HG03432 (cell line): ENCODE measurements around the gene TNNI3K.

Experiments used
- ATAC-seq: cut with Tn5 transposase; IDR thresholded peaks from one replicate; pipeline ENCODE4 v1.9.1; 2021; ENCODE audit warnings: mild to moderate bottlenecking, moderate library complexity; ENCODE audit not compliant: unreplicated experiment

TNNI3K gene

DNA sequence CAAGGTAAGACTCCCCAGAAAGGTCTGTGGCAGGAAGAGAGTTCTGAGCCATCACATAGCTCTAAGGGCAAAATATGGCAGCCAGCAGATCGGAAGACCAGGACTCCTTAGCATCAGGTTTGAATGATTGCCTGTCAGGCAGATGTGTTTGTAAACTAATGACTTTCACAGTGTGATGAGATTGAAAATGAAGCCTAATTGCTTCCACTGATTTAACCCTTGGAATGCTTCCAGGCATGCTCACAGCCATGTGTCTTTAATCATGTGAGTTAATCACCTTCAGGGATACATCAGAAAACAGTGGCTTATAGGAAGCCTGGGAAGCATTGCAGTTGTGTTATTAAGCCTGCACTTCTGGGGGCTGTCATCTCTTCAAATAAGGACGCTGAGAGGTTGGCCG is 194.4 kb downstream of the TNNI3K start:
- no peak for ATAC-seq

DNA sequence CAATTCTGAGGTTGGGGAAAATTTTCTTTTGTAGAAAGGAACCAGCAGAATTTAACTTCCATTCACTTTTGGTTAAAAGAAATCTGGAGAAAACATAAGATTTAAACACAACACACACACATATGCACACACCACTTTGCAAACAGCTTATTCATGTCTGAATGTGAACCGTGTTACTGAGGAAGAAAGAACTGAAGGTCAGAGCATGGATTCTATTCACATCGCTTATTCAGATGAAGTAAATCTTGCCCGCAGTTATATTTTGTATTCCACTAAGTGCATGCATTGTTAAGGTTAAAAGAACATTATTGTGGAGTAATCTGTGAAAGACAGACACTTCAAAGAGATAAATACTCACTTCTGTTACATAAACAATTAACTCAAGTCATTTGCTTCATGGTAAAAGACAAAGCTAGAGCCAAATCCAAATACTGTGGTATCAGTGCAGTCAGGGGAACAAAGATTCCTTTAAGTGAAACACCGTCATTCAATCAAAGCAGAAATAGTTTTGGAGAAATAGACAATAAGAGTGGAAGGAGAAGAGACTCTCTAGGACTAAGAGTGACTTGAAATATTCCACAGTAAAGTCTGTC is 195.3 kb downstream of the TNNI3K start:
- no peak for ATAC-seq

DNA sequence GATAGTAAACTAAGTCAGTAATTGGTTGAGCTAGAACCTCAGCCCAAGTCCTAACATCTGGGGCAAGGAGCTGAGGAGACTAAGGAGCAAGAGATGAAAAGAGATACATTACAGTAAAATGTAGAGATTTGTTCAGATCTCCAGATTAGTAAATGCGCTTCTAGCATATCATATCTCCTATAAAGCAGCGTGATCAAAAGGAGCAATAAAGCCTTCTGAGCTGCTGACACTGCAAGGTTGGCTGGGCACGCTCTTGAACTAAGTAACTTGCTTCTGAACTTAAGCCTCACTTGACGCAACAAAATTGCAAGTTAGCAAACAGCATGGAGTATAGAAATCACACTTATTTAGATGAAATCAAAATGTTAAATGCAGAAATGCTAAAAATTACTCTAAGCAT is 196.3 kb downstream of the TNNI3K start:
- ATAC-seq = no peak

DNA sequence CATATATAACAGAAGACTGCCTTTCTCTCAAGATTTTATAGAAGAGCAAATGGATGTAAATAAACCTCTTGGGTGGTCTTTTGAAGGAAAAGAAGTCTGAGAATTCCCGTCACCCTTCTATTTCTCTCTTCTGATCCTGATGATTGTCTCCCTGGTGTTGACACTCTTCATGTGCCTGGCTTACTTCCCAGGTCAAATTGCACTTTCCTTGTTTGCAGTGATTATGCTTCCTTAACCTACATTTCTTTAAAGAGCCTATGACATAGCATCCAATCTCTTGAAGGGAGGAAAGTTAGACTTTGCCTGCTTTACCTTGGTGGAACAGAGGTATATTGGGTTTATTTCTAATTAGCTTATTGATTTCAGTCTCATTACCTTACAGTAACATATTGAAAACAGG is 197.1 kb downstream of the TNNI3K start:
- no peak for ATAC-seq

DNA sequence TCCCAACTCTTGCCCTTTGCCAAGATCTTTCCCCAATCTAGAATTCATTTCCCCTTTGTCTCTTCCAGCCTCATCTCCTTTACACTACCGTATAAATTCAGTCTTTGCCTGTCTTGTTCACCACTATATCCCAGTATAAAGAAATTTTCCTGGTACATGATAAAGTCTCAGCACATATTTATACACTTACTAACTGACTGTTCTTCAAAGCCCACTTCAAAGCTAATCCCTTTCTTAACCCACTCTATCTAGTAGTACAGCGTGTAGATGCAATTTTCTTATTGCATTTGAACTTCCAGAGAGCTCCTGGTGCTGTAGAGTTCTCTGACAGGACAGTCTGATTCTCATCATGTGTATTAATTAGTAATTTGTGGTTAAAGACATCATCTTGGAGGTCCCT is 199.1 kb downstream of the TNNI3K start:
- no peak for ATAC-seq

DNA sequence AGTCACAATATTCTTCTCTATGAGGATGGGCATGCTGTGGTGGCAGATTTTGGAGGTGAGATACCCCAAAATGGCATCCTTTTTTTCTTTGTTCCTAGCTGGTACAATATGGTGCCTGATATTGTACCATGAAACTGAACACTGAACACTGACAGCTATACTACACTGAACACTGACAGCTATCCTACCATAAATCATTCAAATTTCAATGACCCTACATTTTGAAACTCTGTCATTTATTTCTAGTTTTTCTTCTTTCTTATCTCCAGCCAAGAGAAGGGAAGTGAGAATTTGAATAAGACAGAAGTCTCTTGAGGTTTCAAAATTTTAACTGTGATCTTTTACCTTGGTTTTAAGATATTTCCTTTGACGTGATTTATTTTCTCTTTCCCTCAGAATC is 200.9 kb downstream of the TNNI3K start:
- ATAC-seq = peak; percentile 81

DNA sequence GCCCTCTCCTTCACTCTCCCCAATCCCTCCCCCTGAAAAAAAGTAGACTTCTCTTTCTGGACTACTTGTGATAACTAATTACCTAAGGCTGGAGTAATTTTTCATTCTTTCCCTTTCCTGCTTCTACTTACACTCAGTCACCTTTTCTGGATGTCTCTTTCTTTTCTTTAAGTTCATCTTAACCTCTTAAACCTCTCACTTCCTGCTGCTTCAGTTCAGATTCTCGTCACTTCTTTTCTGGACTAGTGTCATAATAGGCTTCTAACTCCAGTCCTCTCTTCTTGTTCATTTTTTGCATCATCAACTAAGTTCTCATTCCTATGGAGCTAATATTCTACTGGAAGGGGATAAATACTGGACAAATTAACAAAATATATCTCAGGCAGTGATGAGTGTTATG is 201.8 kb downstream of the TNNI3K start:
- ATAC-seq = no peak

DNA sequence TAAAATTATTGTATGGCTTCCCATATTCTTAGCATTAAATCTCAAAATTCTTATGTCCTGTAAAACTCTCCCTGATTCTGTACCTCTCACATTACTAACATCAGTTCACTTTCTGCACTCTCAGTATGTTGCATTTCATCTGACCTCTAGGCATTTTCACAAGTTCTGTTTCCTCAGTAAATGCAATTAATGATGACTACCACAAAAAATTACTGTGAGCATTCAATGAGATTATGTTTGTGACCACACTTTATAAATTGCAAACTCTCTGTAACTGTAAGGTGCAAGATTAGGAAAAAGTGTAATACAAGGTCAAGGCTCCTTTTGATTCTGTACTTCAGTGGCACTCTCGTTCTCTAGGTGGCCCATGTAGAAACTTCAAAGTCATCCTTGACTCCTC is 216.8 kb downstream of the TNNI3K start:
- ATAC-seq = no peak

DNA sequence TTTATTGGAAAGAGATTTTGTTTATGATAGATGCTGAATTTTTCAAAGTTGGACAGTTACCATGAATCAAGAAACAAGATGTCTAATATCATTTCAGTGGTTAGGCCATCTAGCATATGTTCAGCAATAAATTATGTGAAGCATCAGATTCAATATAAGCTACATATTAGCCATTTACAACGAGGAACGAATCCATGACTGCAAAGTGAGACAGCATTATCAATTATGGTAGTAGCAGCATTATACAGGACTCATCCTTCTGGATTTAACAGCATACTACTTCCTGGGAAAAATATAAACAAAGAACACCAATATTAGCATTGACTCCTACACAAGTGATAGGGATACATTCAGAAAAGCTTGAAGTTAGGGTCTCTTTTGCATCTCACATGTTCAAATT is 218.1 kb downstream of the TNNI3K start:
- no peak for ATAC-seq

DNA sequence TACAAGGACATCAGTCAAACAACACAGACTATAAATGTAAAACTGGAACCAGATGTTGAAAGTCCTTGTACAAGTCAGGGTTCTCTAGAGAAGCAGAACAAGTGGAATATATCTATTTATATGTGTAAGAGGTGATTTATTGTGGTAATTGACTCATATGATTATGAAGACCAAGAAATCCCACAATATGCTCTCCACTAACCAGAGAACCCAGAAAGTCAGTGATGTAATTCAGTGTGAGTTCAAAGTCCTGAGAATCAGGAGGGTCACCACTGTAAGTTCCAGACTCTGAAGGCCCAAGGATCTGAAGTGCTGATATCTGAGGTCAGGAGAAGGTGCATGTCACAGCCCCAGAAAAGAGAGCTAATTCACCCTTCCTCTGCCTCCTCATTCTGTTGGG is 220.2 kb downstream of the TNNI3K start:
- ATAC-seq = no peak

DNA sequence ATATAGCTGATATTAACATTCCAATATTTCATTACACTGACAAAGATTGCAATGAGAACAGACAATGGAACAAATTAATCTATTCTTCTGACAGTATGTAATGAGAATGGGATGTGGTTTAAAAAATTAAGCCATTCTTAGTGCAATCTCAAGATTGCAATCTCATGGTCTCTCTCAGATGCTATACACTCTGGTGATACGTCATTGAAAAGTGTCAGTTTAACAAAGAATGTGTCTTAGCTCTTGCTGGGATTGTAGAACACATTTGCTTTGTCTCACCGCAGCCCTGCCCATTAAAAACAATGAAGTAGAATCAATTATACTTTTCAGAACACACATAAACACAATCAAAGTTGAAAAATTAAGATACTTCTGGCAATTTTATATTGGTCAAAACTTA is 222.1 kb downstream of the TNNI3K start:
- no peak for ATAC-seq

DNA sequence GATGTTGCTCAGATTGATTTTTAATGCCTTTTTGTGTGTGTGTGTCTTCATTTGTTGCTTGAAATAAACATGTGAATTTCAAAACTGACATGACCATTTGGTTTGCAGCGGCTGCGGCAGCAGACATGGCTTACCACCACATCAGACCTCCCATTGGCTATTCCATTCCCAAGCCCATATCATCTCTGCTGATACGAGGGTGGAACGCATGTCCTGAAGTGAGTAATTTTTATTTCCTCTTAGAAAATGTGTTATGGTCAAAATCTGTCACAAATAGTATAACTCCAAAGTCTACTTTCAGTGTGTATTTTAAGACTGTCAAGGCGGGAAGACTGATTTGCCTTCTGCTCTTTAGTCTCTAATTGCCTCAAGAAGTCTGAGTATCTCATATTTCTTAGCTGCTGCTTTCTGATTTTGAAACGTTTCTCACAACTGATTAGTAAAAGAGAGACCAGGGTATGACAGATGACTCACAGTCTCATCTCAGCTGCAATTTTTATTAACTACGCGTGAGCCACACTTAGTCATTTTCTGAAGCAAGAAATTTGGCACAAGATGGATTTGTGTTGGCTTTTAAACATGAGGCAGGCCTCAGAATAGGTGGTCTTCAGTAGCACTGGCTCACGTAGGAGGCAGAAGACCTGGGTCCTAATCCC is 228.3 kb downstream of the TNNI3K start:
- peak; percentile 95 for ATAC-seq

DNA sequence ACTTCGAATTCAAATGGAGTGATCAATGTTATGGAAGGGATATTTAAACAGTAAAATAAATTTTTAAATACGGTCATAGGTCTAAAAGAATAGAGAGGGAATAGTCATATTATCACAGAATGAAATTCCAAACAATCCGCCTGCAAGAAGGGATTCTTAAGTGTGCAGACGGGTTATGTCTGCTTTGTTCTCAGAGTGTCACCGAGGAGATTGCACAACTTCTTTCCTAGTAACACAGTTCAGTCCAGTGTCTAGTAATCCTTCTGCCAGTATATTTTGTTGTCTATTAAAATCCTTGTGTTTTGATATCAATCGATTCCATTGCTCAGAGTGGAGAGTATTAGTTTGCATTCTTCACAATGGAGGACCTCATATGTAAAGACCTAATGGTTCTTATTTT is 228.8 kb downstream of the TNNI3K start:
- ATAC-seq = no peak

DNA sequence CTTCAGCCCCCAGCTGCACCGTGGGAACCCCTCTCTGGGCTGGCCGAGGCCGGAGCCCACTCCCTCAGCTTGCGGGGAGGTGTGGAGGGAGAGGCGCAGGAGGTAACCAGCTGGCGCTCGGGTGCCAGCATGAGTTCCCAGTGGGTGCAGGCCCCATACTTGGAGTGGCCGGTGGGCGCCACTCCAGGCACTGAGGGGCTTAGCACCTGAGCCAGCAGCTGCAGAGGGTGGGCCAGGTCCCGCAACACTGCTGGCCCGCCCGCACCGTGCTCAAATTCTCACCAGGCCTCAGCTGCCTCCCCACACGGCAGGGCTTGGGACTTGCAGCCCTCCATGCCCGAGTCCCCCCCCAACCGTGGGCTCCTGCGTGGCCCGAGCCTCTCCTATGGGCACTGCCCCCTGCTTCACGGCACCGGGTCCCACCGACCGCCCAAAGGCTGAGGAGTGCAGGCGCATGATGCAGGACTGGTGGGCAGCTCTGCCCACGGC is 230.1 kb downstream of the TNNI3K start:
- ATAC-seq = no peak

DNA sequence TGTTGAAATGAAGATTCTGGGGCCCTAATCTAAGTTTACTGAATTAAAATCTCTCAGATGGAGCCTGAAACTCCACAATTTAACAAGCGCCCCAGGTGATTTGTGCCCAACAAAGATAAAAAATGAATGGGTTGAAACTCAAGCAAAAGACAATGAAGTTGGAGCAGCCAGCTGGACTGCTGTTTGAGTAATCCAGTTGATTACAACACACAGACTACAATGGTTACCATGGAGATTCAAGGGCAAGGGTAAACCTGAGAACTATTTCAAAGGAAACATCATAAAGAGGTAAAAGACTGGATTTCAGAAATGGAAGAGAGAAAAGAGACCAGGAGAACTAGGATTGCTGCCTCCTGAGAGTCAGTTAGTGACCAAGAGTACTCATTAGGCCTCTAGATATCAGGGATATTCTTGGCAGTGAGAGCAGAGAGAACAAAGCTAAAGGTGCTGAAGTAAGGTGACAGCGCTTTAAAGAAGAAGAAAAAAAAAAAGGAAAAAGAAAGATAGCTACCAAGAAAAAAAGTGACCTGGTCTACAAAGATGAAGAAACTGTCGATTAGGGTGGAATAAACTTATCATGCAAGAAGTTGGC is 232.7 kb downstream of the TNNI3K start:
- ATAC-seq = no peak

DNA sequence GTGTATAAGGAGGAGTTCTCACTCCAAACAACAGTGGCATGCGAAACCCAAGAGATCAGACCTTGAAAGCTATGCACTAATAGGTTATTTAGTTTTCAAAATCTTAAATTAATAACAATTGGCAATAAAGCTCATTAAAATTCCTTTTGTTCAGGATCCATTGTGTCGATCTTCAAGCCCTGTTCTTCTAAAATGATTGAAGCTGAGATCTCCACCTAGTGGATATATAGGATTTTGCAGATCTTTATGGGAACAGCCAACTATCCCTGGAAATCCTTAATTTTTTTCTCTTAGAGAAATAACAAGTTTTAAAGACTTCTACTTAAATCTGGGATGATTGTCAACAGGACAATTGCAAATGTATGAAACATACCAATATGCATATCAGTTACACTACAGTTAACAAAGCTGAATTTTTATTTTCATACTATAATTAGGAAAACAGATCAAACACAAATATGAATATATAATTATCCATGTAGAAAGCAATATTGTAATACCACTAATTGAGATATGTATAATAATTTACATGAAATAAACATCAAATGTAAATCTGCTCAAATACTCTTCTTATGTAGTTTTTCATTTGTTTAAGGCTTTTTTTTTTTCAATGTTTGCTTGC is 233.9 kb downstream of the TNNI3K start:
- peak; percentile 63 for ATAC-seq

DNA sequence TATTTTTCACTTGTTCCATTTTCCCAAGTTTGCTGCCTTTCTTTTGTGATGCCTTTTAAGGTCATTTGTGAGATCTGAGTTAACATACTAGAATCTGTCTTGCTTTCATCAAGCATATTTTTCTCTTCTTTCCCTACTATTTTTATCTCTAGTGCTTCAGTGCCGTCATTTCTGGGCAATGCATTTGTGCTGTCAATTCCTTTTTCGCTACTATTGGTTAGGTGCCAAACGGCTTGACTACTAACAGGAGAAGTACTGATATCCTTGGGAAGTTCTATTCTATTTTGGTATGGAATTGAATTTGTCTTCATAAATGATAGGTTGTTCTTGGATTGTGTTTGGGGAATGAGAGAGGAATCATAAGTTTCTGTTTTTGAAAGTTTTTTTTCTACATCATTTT is 235.1 kb downstream of the TNNI3K start:
- ATAC-seq = no peak

DNA sequence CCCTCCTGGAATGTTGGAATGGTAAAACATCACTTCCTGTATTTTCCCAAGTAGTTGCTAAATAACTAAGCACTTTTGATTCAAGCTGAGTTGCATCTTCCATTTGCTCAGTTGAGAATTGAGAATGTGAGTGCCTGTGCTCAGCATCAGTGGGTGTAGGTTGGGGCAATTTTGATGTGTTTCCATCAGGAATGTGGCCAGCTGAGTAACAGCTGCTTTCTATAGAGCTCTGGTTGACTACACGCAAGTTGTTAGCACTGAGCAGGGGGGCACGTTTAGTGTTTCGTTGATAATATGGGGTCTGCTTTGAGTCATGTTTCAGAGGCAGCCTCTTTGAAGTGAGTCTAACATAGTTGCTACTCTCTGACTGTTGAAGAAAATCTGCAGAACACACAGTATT is 235.7 kb downstream of the TNNI3K start:
- no peak for ATAC-seq

DNA sequence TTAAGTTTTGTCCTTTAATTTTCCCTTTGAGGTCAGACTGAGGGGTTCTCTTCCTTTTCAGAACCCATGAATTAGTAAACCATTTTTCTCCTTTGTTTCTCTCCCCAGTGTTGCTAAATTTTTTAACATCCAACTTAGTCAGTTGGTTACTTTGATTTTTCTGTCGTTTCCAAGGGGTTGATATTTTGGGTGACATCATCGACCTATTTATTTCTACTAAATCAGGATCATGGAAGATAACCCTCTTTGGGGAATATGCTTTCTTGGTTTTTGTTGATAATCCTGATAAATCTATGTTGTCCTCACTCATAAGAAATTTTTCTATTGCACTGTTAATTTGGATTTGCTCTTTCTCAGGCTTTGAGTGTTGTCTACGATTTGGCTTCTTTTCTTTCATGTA is 236.3 kb downstream of the TNNI3K start:
- no peak for ATAC-seq

DNA sequence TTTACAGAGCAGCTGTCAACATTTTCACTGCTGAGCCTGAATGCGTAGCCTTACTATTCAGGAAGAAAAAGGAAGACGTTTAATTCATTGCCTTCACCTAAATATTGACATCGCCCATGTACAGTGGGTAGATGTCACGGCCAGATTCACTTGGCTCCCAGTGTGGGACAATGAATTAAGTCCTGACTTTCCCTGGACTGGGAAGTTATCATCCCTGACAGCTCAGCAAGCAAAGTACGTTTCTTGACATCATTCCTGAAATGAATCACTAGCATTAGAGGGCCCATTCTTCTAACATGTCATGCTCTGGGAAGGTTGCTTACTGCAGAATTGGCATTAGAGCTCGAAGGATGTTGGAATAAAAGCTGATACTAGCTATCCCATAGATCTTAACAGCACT is 239.4 kb downstream of the TNNI3K start:
- no peak for ATAC-seq

DNA sequence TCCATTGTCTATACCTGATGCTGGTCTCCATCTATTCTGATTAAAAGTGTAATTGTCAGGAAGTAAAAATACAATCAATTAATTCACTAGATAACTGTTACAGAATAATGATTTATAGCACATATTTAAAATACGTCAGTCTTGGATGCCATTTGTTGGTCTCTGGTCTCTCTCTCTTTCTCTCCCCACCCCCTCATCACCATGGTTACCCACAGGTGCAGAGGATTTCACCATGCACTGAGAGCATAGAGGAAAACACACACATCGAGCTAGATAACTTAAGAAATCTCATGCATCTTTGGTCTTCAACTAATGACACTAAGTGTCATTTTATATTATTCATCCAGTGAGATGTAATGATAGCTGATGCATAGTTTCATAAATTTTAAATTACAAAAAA is 243.8 kb downstream of the TNNI3K start:
- ATAC-seq = no peak

DNA sequence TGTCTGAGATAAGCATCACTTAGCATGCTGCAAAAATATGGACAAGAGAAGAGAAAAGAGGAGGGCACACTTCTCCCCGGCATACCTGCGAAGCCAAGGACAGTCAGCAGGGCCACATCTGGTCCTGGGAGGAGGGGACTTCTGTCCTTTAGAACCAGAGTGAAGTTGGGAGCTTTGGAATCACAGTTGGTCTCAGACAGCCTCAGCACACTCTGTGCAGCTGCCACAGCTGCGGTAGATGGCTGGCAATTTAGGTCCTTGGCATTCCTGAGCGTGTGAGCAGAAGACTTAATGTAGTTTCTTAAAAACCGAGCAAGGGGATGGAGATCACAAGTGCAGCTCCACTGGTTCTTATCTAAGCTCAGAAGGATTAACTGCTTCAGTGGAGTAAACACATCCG is 244.9 kb downstream of the TNNI3K start:
- ATAC-seq = no peak
